Measurements from ENCODE around the gene ARIH2.

DNA sequence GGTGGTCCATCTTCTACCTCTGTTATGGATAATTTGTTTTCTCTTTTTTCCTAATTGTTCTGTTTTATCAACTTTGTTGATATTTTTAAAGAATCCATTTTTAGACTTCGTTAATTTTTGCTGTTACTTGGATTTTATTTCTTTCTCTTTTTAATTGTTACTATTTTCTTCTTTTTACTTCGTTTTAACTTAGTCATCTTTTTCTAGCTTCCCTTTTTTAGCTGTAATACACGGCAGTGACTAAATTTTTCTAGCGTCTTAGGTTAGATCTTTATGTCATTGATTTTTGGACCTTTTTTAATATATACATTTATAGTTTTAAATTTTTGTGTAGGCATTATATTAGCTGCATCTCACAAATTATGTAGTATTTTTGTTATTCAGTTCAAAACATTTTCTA lies 33.1 kb downstream of the ARIH2 start:
- TF ChIP-seq EGR1 (IDR thresholded peaks at IDR 0.05) (no peak), TAF1 (IDR thresholded peaks at IDR 0.05; ENCODE audit: low read depth) (no peak), CREB1 (IDR thresholded peaks at IDR 0.05; ENCODE audit: low read depth) (no peak), RAD21 (IDR thresholded peaks at IDR 0.05; ENCODE audit: low read depth) (no peak), CEBPB (IDR thresholded peaks at IDR 0.05) (no peak), YY1 (IDR thresholded peaks at IDR 0.05; ENCODE audit: low read depth) (no peak), EP300 (IDR thresholded peaks at IDR 0.05; ENCODE audit: borderline replicate concordance) (no peak), TEAD4 (IDR thresholded peaks at IDR 0.05) (no peak)
- TF ChIP-seq, protein P1, sequence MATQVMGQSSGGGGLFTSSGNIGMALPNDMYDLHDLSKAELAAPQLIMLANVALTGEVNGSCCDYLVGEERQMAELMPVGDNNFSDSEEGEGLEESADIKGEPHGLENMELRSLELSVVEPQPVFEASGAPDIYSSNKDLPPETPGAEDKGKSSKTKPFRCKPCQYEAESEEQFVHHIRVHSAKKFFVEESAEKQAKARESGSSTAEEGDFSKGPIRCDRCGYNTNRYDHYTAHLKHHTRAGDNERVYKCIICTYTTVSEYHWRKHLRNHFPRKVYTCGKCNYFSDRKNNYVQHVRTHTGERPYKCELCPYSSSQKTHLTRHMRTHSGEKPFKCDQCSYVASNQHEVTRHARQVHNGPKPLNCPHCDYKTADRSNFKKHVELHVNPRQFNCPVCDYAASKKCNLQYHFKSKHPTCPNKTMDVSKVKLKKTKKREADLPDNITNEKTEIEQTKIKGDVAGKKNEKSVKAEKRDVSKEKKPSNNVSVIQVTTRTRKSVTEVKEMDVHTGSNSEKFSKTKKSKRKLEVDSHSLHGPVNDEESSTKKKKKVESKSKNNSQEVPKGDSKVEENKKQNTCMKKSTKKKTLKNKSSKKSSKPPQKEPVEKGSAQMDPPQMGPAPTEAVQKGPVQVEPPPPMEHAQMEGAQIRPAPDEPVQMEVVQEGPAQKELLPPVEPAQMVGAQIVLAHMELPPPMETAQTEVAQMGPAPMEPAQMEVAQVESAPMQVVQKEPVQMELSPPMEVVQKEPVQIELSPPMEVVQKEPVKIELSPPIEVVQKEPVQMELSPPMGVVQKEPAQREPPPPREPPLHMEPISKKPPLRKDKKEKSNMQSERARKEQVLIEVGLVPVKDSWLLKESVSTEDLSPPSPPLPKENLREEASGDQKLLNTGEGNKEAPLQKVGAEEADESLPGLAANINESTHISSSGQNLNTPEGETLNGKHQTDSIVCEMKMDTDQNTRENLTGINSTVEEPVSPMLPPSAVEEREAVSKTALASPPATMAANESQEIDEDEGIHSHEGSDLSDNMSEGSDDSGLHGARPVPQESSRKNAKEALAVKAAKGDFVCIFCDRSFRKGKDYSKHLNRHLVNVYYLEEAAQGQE (IDR thresholded peaks at IDR 0.05; ENCODE audit: low read depth), result no peak

Measured in Ishikawa (cell line).